GM12878 (cell line): ENCODE results near the gene IFIT1.

Experiments
- BHLHE40 ChIP-seq, 2 experiments: fragments of 450-650 bp in 1 of 2; IDR thresholded peaks; 2 replicates each; pipeline ENCODE4 v1.6.1; 2011 to 2017; ENCODE audit warnings: low read depth in 2 of 2, borderline replicate concordance in 1 of 2, improper control_type of control experiment in 1 of 2, low read length in 1 of 2, mild to moderate bottlenecking in 1 of 2
- CBX3 ChIP-seq: fragments of 200-600 bp; sonication (generic); IDR thresholded peaks from 2 replicates; pipeline ENCODE4 v1.6.1; 2016; ENCODE audit warnings: low read depth, borderline replicate concordance
- MTA3 ChIP-seq: IDR thresholded peaks from 2 replicates; pipeline ENCODE4 v1.6.1; 2012; ENCODE audit warnings: low read length, inconsistent platforms, borderline replicate concordance
- RAD21 ChIP-seq: IDR thresholded peaks from 2 replicates; pipeline ENCODE4 v1.6.1; 2011; ENCODE audit warnings: mild to moderate bottlenecking, low read depth, low read length, moderate library complexity; ENCODE audit not compliant: insufficient read depth
- SP1 ChIP-seq: IDR thresholded peaks from one replicate; pipeline ENCODE4 v1.6.1; 2011; ENCODE audit warnings: low read depth, low read length
- TF ChIP-seq, protein P1 (sequence below): fragments of 450-650 bp; IDR thresholded peaks from 2 replicates; pipeline ENCODE4 v1.6.1; 2014; ENCODE audit warnings: mild to moderate bottlenecking
- TF ChIP-seq, protein P2 (sequence below), 3 experiments: IDR thresholded peaks in 2 of 3; conservative IDR thresholded peaks in 1 of 3; 2 replicates each; pipeline ENCODE4 v1.5.1; 2011; ENCODE audit warnings: low read depth in 3 of 3, low read length in 3 of 3, mild to moderate bottlenecking in 3 of 3, control low read depth in 2 of 3, moderate library complexity in 2 of 3, inconsistent platforms in 1 of 3, mixed read lengths in 1 of 3; ENCODE audit not compliant: control insufficient read depth in 2 of 3, insufficient read depth in 1 of 3; ENCODE audit errors: extremely low read depth in 1 of 3

DNA sequence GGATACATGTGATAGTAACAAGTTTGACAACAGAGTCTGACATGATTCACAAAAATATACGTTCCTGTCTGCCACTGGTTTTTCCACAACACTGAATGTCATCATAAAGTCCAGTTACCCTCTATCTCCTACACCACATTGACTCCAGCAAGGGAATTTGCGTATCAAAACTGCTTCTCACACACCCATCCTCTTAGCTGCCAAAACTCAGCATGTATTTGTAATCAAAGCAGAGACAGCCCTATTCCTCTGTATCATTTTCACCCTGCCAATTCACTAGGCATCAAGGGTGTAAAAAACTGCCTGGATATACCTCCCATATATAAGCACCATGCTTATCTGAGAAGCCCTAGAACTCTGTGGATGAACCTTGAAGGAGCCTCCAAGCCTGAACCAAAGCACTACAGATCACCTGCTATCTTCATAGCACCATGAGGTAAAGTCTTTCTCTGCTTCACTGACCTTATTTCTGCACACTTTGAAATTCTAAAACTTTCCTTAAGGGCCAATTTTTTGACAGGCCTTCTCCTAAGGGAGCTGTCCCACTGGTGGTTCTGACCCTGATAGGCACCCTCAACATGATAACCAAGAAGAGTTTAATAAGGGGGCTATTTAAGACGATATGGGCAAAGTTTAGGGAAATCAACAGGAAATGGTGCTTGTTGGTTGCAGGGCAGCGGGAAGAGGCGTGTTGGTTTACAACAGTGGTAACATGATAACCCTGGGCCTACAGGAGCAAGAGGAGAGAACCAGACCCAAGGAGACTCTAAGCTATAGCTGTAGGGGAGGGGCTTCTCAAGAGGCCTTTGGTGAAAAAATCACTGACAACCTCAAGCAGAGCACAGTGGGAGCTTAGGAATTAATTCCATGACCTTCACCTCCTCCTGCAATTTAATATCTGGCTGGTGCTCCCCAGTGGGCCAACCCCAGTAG, 14.5 kb upstream of the IFIT1 start, which contains the start of gene IFIT1B:
- TF ChIP-seq BHLHE40 (IDR thresholded peaks at IDR 0.05; ENCODE audit: borderline replicate concordance in 1 of 2, low read depth in 2 of 2, low read length in 1 of 2) (no peak), CBX3 (no peak), RAD21 (no peak), SP1 (no peak), MTA3 (no peak)
- TF ChIP-seq, protein P1, sequence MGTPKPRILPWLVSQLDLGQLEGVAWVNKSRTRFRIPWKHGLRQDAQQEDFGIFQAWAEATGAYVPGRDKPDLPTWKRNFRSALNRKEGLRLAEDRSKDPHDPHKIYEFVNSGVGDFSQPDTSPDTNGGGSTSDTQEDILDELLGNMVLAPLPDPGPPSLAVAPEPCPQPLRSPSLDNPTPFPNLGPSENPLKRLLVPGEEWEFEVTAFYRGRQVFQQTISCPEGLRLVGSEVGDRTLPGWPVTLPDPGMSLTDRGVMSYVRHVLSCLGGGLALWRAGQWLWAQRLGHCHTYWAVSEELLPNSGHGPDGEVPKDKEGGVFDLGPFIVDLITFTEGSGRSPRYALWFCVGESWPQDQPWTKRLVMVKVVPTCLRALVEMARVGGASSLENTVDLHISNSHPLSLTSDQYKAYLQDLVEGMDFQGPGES, result no peak
- TF ChIP-seq, protein P2, sequence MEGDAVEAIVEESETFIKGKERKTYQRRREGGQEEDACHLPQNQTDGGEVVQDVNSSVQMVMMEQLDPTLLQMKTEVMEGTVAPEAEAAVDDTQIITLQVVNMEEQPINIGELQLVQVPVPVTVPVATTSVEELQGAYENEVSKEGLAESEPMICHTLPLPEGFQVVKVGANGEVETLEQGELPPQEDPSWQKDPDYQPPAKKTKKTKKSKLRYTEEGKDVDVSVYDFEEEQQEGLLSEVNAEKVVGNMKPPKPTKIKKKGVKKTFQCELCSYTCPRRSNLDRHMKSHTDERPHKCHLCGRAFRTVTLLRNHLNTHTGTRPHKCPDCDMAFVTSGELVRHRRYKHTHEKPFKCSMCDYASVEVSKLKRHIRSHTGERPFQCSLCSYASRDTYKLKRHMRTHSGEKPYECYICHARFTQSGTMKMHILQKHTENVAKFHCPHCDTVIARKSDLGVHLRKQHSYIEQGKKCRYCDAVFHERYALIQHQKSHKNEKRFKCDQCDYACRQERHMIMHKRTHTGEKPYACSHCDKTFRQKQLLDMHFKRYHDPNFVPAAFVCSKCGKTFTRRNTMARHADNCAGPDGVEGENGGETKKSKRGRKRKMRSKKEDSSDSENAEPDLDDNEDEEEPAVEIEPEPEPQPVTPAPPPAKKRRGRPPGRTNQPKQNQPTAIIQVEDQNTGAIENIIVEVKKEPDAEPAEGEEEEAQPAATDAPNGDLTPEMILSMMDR (IDR thresholded peaks at IDR 0.05 in 2 of 3, conservative IDR thresholded peaks at IDR 0.05 in 1 of 3; ENCODE audit: control insufficient read depth in 2 of 3, extremely low read depth in 1 of 3, insufficient read depth in 1 of 3, low read depth in 3 of 3, low read length in 3 of 3), result no peak
